Coronary artery (tissue), 2 donors: Measurements from ENCODE around the gene P2RY4.

ENCODE experiments used
- DNase-seq: peaks from one replicate; pipeline ENCODE4 v3.0.0-alpha.2; 2017; ENCODE audit warnings: low spot score
- H3K27ac ChIP-seq, 2 donors: fragments of 200-600 bp; sonication (generic); one replicate each; pipeline ENCODE4 v1.5.1; 2016 to 2019
- H3K4me3 ChIP-seq: fragments of 200-600 bp; sonication (generic); 2 replicates; pipeline ENCODE4 v1.5.1; 2016; ENCODE audit warnings: mild to moderate bottlenecking, moderate library complexity
- TF ChIP-seq, protein P1 (sequence below): fragments of 200-600 bp; sonication (generic); IDR thresholded peaks from one replicate; pipeline ENCODE4 v1.5.1; 2019; ENCODE audit warnings: antibody characterized with exemption

The P2RY4 gene

DNA sequence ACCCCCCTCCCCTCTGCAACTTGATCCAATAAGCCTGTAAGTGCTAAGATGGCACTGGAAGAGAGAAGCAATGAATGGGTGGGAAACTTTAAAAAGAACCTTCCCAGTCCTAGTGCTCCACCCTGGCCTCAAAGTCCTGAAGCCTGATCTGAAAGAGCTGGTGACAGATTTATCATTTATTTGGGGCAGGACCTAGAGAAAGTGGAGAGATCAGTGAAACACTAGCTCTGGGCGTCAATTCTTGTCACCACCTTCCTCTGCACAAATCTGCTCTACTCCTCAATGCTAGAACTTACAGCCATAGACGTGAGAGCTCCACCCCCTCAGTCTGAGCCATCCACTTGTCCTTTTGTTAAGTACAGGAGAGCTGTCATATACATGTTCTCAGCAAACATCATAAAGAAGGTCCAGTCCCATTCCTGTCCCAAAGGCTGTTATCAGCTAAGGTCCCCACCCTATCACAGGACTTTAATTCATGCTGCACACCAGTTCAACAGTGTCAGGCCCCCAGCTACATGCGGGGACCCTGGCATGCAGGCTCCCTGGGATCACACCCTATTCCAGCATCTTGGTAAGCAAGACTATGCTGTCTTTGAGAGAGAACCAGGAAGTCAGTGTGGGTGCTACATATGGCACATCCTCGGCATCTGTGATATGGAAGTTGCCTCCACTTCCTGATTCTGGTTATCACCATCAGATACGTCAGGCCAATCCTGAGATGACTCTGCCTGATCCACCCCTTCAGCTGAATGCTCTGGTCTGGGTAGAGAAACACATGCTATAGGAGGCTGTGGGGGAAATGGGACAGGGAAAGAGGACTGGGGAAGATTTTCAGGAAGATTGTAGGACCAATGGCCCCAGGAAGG lies 2.3 kb downstream of the P2RY4 start:
- no peak for DNase-seq
- TF ChIP-seq, protein P1, sequence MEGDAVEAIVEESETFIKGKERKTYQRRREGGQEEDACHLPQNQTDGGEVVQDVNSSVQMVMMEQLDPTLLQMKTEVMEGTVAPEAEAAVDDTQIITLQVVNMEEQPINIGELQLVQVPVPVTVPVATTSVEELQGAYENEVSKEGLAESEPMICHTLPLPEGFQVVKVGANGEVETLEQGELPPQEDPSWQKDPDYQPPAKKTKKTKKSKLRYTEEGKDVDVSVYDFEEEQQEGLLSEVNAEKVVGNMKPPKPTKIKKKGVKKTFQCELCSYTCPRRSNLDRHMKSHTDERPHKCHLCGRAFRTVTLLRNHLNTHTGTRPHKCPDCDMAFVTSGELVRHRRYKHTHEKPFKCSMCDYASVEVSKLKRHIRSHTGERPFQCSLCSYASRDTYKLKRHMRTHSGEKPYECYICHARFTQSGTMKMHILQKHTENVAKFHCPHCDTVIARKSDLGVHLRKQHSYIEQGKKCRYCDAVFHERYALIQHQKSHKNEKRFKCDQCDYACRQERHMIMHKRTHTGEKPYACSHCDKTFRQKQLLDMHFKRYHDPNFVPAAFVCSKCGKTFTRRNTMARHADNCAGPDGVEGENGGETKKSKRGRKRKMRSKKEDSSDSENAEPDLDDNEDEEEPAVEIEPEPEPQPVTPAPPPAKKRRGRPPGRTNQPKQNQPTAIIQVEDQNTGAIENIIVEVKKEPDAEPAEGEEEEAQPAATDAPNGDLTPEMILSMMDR = no peak
- Histone ChIP-seq H3K27ac (no peak overlapping the region), H3K4me3 (no peak overlapping the region)

DNA sequence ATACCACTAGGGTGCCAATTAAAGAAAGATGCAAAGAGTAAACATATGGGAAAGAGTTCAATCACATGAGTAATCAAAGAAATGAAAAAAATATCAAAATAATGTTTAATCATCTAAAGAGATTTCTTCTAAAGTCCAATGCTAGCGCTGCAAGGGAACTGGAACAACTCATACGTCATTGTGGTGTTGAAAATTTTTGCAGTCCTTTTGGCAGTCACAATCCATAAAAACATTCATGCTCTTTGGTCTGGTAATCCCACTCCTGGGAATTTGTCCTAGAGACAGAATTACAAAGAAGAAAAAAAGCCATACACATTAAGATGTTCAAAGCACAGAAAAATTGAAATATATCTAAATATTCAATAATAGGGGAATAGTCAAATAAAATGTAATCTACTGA lies 4.6 kb downstream of the P2RY4 start:
- H3K27ac ChIP-seq = no peak overlapping the region
- TF ChIP-seq, protein P1 = no peak
- no peak for DNase-seq
- H3K4me3 ChIP-seq = no peak overlapping the region

DNA sequence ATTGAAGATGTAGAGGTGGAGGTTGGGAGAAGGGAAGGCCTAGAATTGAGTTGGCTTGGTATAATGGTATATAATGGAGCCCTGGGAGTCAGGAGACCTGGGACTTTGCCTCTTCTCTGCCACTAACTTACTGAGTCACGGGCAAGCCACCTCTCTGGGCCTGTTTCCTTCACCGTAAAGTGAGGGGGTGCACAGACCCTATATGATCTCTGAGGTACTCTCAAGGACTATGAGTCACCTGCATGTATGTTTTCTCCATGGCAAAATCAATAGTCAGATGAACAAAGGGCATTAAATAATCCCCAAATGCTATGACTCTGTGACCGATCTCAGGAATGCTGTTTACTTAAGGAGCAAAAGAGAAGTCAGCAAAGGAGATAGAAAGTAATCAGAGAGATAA lies 5.1 kb downstream of the P2RY4 start:
- DNase-seq = no peak
- Histone ChIP-seq H3K4me3 (no peak overlapping the region), H3K27ac (no peak overlapping the region)
- TF ChIP-seq, protein P1 = no peak

DNA sequence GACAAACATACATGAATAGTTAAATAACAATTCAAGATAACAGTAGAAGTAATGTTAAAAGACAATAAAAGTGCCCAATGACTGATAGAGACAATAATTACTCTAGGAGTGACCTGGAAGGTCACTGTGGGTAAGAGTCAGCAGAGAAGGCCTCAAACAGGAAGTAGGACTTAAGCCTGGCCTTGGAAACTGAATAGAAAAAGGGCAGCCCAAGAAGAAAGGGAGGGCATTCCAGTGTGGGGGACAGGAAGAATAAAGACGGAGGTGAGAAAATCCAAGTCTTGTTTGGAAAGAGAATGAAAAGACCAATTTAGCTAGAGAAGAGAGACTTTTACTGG lies 6.0 kb downstream of the P2RY4 start:
- Histone ChIP-seq H3K27ac (no peak overlapping the region), H3K4me3 (no peak overlapping the region)
- TF ChIP-seq, protein P1 = no peak
- no peak for DNase-seq

DNA sequence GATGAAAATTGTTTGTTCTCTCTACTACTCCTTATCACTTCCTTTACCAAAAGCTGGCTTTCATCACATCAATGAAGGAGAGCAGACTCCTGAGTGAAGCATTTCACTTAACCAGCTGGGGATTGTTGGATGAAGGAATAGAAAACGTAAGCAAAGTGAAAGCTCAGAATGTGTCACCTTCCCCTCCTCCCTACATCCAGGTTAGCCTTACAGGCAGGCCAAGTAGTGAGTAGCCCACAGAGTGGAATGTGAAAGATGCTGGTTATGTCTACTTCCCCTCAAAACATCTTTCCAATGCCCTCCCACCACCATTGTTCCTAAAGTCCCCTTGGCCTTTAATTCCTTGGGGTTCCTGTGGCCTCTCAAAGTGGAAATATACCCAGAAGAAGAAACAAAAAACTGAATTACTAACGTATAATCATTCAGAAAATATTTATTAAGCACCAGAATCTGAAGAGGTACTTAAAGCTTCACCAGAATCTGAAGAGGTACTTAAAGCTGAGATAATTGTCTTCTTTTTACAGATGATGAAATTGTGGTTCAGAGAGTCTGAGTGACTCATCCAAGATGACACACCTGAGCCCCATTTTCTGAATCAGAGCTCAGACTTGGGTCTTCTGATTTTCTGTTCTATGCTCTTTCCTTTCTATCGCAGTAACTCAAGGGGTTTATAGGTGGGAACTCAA lies 6.5 kb downstream of the P2RY4 start:
- DNase-seq = no peak
- no peak overlapping the region for H3K4me3 ChIP-seq
- no peak overlapping the region for H3K27ac ChIP-seq
- TF ChIP-seq, protein P1 = no peak

DNA sequence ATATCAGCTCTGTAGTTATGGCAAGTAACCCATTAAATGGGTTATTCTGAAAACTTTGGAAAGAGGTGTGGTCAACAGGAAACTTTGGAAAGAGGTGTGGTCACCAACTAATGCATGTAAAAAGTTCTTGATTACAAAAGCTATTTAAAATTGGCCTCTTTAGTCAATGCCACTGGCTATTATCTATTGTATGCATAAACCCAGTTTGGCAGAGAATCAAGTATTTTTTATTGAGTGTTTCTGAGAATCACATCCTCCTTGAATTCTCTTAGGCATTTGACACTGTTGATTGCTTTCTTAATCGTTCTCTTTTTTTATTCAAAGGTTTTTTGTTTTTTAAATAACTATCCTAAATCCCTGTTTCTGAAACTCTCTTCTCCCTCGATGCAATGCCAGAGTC lies 7.5 kb downstream of the P2RY4 start:
- TF ChIP-seq, protein P1 = no peak
- Histone ChIP-seq H3K27ac (no peak overlapping the region), H3K4me3 (no peak overlapping the region)
- no peak for DNase-seq

DNA sequence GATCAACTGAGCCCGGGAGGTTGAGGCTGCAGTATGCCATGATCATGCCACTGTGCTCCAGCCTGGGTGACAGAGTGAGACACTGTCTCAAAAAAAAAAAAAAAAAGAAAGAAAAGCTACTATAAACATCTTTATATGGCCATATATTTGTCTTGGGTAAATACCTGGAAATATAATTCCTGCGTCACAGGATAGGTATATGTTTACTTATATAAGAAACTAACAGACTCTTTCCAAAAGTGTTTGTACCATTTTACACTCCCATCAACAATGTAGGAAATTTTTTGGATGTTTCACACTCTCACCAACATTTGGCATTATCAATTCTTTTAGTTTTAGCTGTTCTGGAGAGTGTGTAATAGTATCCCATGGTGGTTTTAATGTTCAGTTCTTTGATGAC lies 12.8 kb downstream of the P2RY4 start:
- no peak overlapping the region for H3K4me3 ChIP-seq
- DNase-seq = no peak
- TF ChIP-seq, protein P1 = no peak
- H3K27ac ChIP-seq = no peak overlapping the region
